GM10266 (cell line): ENCODE results near the gene KIAA1755.

Experiments
- DNase-seq: peaks from one replicate; pipeline ENCODE4 v3.0.0; 2012; ENCODE audit errors: extremely low spot score
- TF ChIP-seq, protein P1 (sequence below): IDR thresholded peaks from 2 replicates; pipeline ENCODE4 v1.5.1; 2012; ENCODE audit warnings: mild to moderate bottlenecking, low read depth; ENCODE audit not compliant: control insufficient read depth, insufficient read depth; ENCODE audit errors: missing control alignments

The KIAA1755 gene

DNA sequence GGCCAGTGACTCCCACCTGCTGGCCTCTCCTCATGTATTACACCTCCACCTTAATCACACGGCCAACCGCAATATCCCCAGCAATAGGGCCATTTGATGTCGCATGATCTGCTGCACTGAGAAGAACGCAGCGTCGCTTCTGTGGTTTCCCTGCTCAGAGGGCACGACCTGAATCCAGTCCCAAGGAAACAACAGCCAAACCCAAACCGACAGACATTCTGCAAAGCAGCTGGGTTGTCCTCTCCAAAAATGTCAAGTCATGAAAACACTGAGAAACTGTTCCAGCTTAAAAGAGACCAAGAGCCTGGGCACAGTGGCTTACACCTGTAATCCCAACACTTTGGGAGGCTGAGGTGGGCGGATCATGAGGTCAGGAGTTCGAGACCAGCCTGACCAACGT, 35.9 kb upstream of the KIAA1755 start:
- TF ChIP-seq, protein P1, sequence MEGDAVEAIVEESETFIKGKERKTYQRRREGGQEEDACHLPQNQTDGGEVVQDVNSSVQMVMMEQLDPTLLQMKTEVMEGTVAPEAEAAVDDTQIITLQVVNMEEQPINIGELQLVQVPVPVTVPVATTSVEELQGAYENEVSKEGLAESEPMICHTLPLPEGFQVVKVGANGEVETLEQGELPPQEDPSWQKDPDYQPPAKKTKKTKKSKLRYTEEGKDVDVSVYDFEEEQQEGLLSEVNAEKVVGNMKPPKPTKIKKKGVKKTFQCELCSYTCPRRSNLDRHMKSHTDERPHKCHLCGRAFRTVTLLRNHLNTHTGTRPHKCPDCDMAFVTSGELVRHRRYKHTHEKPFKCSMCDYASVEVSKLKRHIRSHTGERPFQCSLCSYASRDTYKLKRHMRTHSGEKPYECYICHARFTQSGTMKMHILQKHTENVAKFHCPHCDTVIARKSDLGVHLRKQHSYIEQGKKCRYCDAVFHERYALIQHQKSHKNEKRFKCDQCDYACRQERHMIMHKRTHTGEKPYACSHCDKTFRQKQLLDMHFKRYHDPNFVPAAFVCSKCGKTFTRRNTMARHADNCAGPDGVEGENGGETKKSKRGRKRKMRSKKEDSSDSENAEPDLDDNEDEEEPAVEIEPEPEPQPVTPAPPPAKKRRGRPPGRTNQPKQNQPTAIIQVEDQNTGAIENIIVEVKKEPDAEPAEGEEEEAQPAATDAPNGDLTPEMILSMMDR, result no peak
- DNase-seq, result no peak

DNA sequence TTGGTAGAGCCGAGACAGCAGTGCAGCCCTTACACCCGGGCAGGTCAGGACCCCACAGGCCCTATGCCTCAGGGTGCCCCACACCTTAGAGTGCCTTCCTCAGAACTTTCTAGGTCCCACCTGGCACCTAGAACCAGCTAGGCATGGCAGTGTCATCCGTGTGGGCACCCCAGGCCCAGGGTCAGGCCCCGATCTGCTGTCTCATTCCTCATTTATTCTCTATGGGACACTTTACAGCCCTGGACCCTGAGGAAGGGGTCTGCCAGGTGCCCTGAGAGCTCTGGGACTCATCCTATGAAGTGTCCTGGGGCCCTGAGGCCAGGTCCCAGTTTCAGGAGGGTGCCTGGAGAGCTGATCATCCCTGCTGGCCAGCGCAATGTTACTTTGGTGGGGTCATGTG, 35.3 kb upstream of the KIAA1755 start:
- TF ChIP-seq, protein P1, result no peak
- DNase-seq, result no peak

DNA sequence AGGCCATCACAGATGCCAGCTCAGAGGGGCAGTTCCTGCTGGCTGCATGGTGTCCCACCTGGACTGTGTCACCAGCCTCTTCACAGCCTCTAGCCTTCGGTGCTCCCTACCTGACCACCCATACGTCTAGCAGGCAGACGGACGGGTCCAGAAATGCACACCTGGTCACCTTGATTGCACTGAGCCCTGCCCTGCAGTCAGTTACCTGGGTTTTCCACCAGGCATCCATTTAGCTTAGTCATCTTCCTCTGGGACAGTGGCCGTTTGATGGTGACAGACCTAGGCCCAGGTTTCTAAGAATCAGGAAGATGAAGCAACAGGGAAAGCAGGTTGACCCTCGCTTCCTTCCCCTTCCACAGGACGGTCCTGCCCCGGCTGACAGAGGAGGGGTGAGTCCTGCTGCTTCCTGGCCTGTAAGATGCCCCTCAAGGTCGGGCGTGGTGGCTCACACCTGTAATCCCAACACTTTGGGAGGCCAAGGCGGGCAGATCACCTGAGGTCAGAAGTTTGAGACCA, 33.6 kb upstream of the KIAA1755 start:
- no peak for DNase-seq
- TF ChIP-seq, protein P1, result no peak

DNA sequence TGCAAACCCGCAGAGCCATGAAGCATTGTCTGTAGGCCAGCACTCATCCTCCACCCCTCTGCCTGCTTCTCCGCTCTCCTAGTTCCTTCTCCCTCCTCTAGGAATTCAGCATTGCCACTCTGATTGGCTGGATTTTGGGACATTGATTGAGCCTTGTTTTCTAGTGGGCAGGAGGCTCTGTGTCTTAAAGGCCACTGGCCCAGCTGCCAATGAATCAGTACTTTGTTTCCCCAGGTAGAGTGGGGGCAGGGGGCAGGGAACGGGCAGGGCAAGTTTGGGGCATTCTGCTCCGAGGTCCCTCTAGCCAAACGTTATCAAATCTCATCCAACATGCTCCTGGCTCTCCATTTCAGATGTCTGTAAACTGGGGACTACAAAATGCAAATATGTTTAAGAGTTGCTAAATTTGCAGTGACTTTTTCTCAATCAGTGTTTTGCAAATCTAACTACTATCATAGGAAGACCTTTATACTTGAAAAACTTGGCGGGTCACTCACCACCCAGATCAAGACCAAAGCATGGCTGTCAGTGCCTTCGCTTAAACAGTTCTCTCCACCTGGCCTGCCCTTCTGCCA, 33.0 kb upstream of the KIAA1755 start:
- TF ChIP-seq, protein P1, result no peak
- DNase-seq, result no peak

DNA sequence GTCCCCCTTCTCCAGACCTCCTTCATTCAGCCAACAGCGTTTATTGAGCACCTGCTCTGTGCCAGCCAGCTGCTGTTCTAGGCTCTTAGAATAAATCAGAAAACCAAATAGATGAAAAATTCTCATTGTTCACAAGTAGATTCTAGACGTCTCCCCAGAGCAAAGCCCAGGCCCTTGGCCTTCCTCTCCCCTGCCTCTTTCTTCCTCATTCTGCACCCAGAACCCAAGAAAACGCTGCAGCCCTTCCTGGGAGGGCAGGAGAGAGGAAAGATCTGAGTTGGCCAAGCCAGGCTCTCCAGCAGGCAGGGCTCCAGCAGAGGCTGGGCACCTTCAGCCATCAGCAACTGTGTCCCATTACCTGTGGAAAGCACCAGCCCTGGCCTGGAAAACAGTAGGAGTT, 31.4 kb upstream of the KIAA1755 start:
- TF ChIP-seq, protein P1, result no peak
- DNase-seq, result no peak

DNA sequence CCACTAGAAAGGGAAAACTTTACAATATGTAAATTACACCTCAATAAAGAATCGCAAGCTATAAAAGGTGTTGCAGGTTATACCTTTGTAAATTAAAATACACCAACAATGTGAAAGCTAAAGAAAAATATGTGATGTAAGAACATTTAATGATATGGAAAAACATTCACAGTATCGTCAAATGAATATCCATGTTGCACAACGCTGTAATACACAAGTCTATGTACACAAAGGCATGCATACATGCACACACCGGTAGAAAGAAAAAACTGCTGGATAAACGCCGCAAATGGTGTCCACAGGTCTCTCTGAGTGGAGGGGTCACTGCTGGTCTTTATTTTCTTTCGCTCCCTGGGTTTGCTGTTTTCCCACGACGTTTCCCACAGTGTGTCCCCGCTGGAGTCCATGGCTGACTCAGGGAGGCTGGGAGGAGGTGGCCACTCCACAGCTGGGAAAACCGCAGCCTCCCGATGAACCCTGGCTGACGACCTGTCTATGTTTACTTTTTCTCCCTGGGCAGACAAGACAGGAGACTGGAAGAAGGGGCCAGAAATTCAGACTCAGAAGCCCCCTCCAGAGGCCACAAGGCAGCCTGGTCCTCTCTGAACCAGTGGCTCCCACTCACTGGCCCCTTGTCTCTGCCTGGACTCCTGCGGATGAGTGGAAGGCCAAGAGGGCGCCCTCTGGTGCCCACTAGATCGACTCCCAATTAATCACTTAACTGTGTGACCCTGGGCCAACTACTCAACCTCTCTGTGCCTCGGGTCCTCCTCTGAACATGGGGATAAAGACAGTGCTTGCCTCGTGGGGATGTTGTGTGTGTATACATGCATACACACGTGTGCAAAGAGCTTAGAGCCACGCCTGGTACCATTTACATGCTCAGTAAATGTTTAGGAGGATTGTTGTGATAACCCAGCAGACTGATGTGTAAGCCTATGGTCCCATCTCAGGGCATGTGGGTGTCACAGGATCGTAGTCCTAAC, 30.6 kb upstream of the KIAA1755 start:
- DNase-seq, result no peak

More for the DNA sequence above, 30.6 kb upstream of the KIAA1755 start:
- TF ChIP-seq, protein P1, result peak; percentile 7
